ENCODE measurements around the gene HOMER1.

The HOMER1 gene

DNA sequence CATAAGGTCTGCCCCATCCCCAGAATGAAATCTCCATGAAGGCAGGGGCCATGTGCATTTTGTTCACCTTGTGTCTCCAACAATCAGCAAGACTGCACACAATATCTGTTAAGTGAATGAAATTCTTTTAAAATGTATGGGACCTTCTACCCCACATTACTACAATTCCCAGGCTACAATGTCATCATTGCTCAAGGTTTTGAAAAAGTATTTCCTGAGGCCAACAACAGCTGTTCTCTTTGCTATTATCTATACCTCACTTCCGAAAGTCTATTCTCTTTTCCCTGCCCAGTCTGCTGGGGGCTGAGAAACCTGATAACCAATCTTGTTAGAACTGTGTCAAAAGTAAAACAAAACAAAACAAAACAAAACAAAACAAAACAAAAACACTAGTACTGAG is 29.2 kb downstream of the HOMER1 start:
- DNase-seq (ENCODE audit: low read depth) = peak; percentile 86
- TF ChIP-seq, protein P1, sequence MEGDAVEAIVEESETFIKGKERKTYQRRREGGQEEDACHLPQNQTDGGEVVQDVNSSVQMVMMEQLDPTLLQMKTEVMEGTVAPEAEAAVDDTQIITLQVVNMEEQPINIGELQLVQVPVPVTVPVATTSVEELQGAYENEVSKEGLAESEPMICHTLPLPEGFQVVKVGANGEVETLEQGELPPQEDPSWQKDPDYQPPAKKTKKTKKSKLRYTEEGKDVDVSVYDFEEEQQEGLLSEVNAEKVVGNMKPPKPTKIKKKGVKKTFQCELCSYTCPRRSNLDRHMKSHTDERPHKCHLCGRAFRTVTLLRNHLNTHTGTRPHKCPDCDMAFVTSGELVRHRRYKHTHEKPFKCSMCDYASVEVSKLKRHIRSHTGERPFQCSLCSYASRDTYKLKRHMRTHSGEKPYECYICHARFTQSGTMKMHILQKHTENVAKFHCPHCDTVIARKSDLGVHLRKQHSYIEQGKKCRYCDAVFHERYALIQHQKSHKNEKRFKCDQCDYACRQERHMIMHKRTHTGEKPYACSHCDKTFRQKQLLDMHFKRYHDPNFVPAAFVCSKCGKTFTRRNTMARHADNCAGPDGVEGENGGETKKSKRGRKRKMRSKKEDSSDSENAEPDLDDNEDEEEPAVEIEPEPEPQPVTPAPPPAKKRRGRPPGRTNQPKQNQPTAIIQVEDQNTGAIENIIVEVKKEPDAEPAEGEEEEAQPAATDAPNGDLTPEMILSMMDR (IDR thresholded peaks at IDR 0.05; ENCODE audit: low read length, missing control alignments) = no peak
- H3K4me3 ChIP-seq (replicated peaks; ENCODE audit: low read depth, low read length) = no peak overlapping the region

DNA sequence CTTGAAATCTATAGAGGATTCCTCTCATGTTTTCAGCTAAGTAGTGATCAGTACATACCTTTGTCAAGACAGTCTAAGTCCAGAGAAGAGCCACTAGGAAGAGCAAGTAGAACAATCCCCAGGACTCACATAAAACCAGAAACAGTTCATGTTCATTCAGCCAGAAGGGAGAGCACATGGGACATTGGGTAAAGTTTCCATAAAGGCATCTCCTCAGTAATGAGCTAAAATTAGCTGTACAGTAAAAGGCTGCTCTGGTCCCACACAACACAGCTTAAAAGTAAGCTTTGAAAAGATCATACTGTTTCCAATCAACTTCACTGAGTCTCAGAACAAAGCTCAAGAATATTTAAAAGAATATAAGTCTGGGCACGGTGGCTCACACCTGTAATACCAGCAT is 32.4 kb downstream of the HOMER1 start:
- TF ChIP-seq, protein P1 (IDR thresholded peaks at IDR 0.05; ENCODE audit: low read length, missing control alignments) = no peak
- no peak for DNase-seq (ENCODE audit: low read depth)
- no peak overlapping the region for H3K4me3 ChIP-seq (replicated peaks; ENCODE audit: low read depth, low read length)

DNA sequence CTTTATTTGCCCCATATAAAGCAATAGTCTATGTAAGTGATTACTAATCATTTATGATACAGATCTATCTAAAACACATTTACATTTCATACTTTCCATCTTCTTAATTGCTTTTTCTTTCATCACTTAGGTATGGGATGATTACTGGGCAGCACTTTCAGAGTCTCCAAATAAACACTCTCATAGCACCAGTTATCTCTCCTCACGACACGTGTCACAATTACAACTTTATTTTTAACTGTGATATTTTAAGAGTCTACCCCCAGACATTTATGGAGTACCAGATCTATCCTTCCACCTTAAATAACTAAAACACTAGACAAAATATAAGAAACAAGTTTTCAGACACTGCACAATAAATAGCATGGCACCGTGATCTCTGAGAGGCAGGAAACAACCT is 32.9 kb downstream of the HOMER1 start:
- DNase-seq (ENCODE audit: low read depth) = no peak
- TF ChIP-seq, protein P1 (IDR thresholded peaks at IDR 0.05; ENCODE audit: low read length, missing control alignments) = no peak
- H3K4me3 ChIP-seq (replicated peaks; ENCODE audit: low read depth, low read length) = no peak overlapping the region

DNA sequence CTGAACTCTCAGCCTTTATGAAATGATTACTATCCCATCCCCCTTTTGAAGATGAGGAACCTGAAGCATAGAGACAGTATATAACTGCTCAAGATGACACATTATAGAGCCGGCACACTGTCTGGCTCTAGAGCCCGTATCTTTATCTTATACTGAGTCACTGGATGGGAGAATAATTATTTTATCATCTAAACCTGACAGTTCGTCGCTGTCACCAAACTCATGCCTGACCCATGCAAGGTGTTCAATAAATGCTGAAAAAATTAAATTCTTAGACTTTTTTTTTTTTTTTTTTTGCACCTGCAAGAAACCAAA is 38.8 kb downstream of the HOMER1 start:
- DNase-seq (ENCODE audit: low read depth) = no peak
- H3K4me3 ChIP-seq (replicated peaks; ENCODE audit: low read depth, low read length) = no peak overlapping the region
- TF ChIP-seq, protein P1 (IDR thresholded peaks at IDR 0.05; ENCODE audit: low read length, missing control alignments) = no peak

DNA sequence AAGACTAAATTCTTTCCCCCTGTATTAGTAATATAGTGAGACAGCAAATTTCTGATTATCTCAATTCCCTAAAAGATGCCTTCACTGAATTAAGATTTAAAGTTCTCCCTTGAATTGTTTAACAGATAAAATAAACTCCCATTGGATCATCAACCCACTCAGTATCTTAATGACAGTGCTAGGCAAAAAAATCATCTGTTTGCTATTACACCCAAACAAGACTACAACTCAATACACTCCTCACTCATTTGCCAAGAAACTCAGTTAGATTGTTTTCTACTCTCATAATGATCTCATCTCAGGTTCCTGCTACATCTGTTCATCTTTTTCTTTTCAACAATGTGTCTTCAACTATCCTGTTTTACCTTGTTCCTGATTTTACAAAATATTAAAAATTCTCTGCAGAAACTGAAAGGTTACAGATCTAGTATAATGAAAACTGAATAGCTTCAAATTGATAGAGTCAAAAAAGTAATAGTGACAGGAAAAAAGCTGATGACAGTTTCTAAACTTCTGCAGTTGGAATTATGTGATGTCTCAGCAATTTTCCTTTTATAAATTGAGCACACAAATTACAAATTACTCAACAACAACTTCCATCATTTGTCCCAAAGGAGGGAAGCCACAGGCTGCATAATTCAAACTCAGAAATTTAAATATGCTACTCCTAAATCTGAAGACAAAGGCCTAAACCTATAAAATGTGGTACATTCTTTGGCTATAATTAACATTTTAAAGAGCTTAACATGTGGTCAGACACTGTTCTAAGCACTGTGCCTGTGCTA is 39.4 kb downstream of the HOMER1 start:
- DNase-seq (ENCODE audit: low read depth) = no peak
- TF ChIP-seq, protein P1 (IDR thresholded peaks at IDR 0.05; ENCODE audit: low read length, missing control alignments) = no peak
- no peak overlapping the region for H3K4me3 ChIP-seq (replicated peaks; ENCODE audit: low read depth, low read length)

DNA sequence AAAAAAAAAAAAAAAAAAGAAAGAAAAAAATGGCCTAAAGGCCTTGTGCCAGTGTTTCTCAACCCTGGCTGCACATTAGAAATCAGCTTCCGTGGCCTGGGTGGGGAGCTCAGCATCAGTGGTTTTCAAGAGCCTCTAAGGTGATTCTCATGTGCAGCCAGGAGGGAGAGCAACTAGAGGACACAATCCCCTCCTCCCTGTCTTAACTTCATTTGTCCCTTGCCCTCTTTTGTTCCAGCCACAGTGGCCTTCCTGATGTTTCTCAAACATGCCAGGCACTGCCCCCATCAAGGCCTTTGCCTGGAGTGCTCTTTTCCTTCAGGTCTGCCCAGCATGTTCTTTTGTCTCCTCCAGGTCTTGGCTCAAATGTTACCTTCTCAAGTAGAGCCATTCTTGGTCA is 42.4 kb downstream of the HOMER1 start:
- H3K4me3 ChIP-seq (replicated peaks; ENCODE audit: low read depth, low read length) = no peak overlapping the region
- TF ChIP-seq, protein P1 (IDR thresholded peaks at IDR 0.05; ENCODE audit: low read length, missing control alignments) = no peak
- no peak for DNase-seq (ENCODE audit: low read depth)

DNA sequence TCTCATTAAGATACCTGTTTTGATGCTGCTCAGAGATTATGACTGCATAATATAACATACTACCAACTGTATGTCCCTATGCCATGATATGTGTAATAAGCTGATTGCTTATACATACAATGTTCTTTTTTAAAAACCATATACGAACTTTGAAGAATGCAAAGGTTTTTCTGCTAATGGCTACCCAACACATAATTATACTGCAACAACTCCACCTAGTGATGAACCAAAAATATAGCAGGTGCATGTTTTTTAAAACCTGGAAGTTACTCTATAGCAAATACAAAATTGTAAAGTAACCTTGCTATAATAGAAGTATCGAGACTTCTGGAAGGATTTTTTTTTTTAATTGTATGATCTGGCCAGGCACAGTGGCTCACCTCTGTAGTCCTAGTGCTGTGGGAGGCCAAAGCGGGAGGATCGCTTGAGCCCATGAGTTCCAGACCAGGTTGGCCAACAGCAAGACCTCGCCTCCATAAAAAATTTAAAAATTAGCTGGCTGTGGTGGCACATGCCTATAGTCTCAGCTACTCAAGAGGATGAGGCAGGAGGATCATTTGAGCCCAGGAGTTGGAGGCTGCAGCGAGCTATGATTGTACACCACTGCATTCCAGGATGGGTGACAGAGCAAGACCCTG is 49.1 kb downstream of the HOMER1 start:
- peak; percentile 61 for DNase-seq (ENCODE audit: low read depth)
- TF ChIP-seq, protein P1 (IDR thresholded peaks at IDR 0.05; ENCODE audit: low read length, missing control alignments) = peak; percentile 68
- no peak overlapping the region for H3K4me3 ChIP-seq (replicated peaks; ENCODE audit: low read depth, low read length)

Data from fibroblast of pulmonary artery (primary cell).